HepG2 (cell line): Measurements from ENCODE around the gene NARF. TPM values are rescaled to one million over a fixed set of nuclear protein-coding genes. Genes with fewer than 3 reads are reported as not detected.

Experiments used
- ATAC-seq: fragments of 200-7000 bp; cut with Tn5 transposase; 3 replicates; pipeline ENCODE4 v1.9.1; 2020; ENCODE audit warnings: mild to moderate bottlenecking, moderate library complexity
- BruUV-seq: library from RNA; stranded (reverse); fragments of 400-500 nt; replicated peaks from 2 replicates; lab custom pipeline; 2021; lab: Mats Ljungman, UMichigan
- CTCF ChIA-PET: fragments of 300-600 bp; formaldehyde crosslinking; extraction: SDS; loops from one replicate; lab custom pipeline; 2021; ENCODE audit warnings: low total read pairs, inconsistent platforms, low intra/inter-chr PET ratio; lab: Yijun Ruan, JAX
- POLR2A ChIA-PET: fragments of 350-600 bp; sonication (Branson Sonifier 250); formaldehyde crosslinking; loops from one replicate; lab custom pipeline; 2020; ENCODE audit warnings: antibody characterized with exemption, inconsistent platforms; lab: Yijun Ruan, JAX
- DNase-seq: peaks from one replicate; pipeline ENCODE4 v3.0.0-alpha.2; 2015; ENCODE audit warnings: low spot score
- FAIRE-seq: peaks from 3 replicates; lab custom pipeline; 2011; peaks lifted over from hg19 to GRCh38; lab: Jason Lieb, UNC
- H2AFZ ChIP-seq: one replicate; pipeline ENCODE4 v1.6.1; 2011; ENCODE audit warnings: low read length, inconsistent platforms
- H3K27ac ChIP-seq: fragments of 300-600 bp; 3 replicates; pipeline ENCODE4 v1.8.0; 2011; ENCODE audit warnings: mixed run types, mild to moderate bottlenecking, mixed read lengths, low read length, inconsistent platforms; ENCODE audit not compliant: insufficient read depth; ENCODE audit errors: extremely low read length
- H3K27me3 ChIP-seq, 2 experiments: fragments of 200-600 bp in 1 of 2; 2 replicates in 1 of 2; 3 replicates in 1 of 2; pipeline versions ENCODE4 v1.6.0 to v1.8.0; 2011; ENCODE audit warnings: low read length in 2 of 2, mild to moderate bottlenecking in 2 of 2, moderate library complexity in 2 of 2, inconsistent platforms in 1 of 2; ENCODE audit not compliant: insufficient read depth in 2 of 2, control insufficient read depth in 1 of 2
- H3K36me3 ChIP-seq, 2 experiments: fragments of 200-600 bp in 1 of 2; replicated peaks in 1 of 2; 2 replicates in 1 of 2; 3 replicates in 1 of 2; pipeline versions ENCODE4 v1.5.1 to v1.8.0; 2011; ENCODE audit warnings: low read length in 2 of 2, inconsistent platforms in 1 of 2; ENCODE audit not compliant: insufficient read depth in 2 of 2, control insufficient read depth in 1 of 2
- H3K4me1 ChIP-seq: 2 replicates; pipeline ENCODE4 v1.5.1; 2012; ENCODE audit warnings: low read length, inconsistent platforms; ENCODE audit not compliant: insufficient read depth
- H3K4me2 ChIP-seq: 2 replicates; pipeline ENCODE4 v1.6.0; 2011; ENCODE audit warnings: low read depth, low read length, inconsistent platforms
- H3K4me3 ChIP-seq, 3 experiments: fragments of 200-600 bp in 1 of 3; sonication (generic), shearing (Covaris generic) in 1 of 3; replicated peaks in 1 of 3; 2 replicates each; pipeline ENCODE4 v1.5.1; 2011 to 2016; ENCODE audit warnings: low read length in 3 of 3, inconsistent platforms in 2 of 3, low read depth in 2 of 3, mild to moderate bottlenecking in 2 of 3, control low read depth in 1 of 3, mixed read lengths in 1 of 3; ENCODE audit not compliant: insufficient read depth in 1 of 3
- H3K79me2 ChIP-seq: one replicate; pipeline ENCODE4 v1.6.1; 2011; ENCODE audit warnings: low read length, inconsistent platforms; ENCODE audit not compliant: insufficient read depth
- H3K9ac ChIP-seq: 2 replicates; pipeline ENCODE4 v1.6.0; 2011; ENCODE audit warnings: mild to moderate bottlenecking, low read depth, low read length, inconsistent platforms; ENCODE audit not compliant: insufficient read depth
- H3K9me3 ChIP-seq: 2 replicates; pipeline ENCODE4 v1.5.1; 2012; ENCODE audit warnings: mild to moderate bottlenecking, low read length
- H4K20me1 ChIP-seq: 2 replicates; pipeline ENCODE4 v1.6.0; 2011; ENCODE audit warnings: inconsistent platforms, mild to moderate bottlenecking, low read length, moderate library complexity; ENCODE audit not compliant: insufficient read depth
- AGO1 ChIP-seq: fragments of 200-400 bp; formaldehyde crosslinking; IDR thresholded peaks from 2 replicates; pipeline ENCODE4 v1.6.1; 2017; ENCODE audit warnings: mild to moderate bottlenecking, low read depth, low read length, moderate library complexity; ENCODE audit not compliant: poor library complexity, severe bottlenecking
- AKAP8 ChIP-seq: sonication (generic); formaldehyde crosslinking; IDR thresholded peaks from 2 replicates; pipeline ENCODE4 v1.5.1; 2020; ENCODE audit warnings: mild to moderate bottlenecking, missing genetic modification reagents
- DNMT1 ChIP-seq: sonication (generic); formaldehyde crosslinking; IDR thresholded peaks from 2 replicates; pipeline ENCODE4 v1.5.1; 2020; ENCODE audit warnings: mild to moderate bottlenecking, missing genetic modification reagents
- FOXO1 ChIP-seq: sonication (generic); formaldehyde crosslinking; IDR thresholded peaks from 2 replicates; pipeline ENCODE4 v1.4.0; 2020; ENCODE audit warnings: missing genetic modification reagents
- HDAC2 ChIP-seq: sonication (generic); formaldehyde crosslinking; IDR thresholded peaks from 2 replicates; pipeline ENCODE4 v1.4.0; 2020; ENCODE audit warnings: missing genetic modification reagents
- MAFG ChIP-seq: sonication (generic); formaldehyde crosslinking; IDR thresholded peaks from 2 replicates; pipeline ENCODE4 v1.5.1; 2020; ENCODE audit warnings: mild to moderate bottlenecking, missing genetic modification reagents
- NONO ChIP-seq, 2 experiments: fragments of 450-650 bp in 1 of 2; sonication (generic) in 1 of 2; formaldehyde crosslinking in 1 of 2; IDR thresholded peaks in 1 of 2; conservative IDR thresholded peaks in 1 of 2; 2 replicates each; pipeline versions ENCODE4 v1.6.1 to v1.8.0; 2017 to 2022; ENCODE audit warnings: mild to moderate bottlenecking in 1 of 2, missing genetic modification reagents in 1 of 2, moderate library complexity in 1 of 2
- NRL ChIP-seq: sonication (generic); formaldehyde crosslinking; IDR thresholded peaks from 2 replicates; pipeline ENCODE4 v1.5.0; 2020; ENCODE audit warnings: missing genetic modification reagents, mild to moderate bottlenecking, moderate library complexity, borderline replicate concordance
- PAF1 ChIP-seq: IDR thresholded peaks from 2 replicates; pipeline ENCODE4 v1.6.1; 2016; ENCODE audit warnings: missing genetic modification reagents, missing compliant biosample characterization
- SP2 ChIP-seq: sonication (generic); formaldehyde crosslinking; IDR thresholded peaks from 2 replicates; pipeline ENCODE4 v1.5.1; 2020; ENCODE audit warnings: mild to moderate bottlenecking, missing genetic modification reagents
- ZNF143 ChIP-seq: sonication (generic); formaldehyde crosslinking; IDR thresholded peaks from 2 replicates; pipeline ENCODE4 v1.4.0; 2020; ENCODE audit warnings: missing genetic modification reagents
- ZNF274 ChIP-seq: sonication (generic); formaldehyde crosslinking; IDR thresholded peaks from 2 replicates; pipeline ENCODE4 v1.5.1; 2020; ENCODE audit warnings: mild to moderate bottlenecking, missing genetic modification reagents
- ZNF367 ChIP-seq: sonication (generic); formaldehyde crosslinking; IDR thresholded peaks from 2 replicates; pipeline ENCODE4 v1.4.0; 2020; ENCODE audit warnings: missing genetic modification reagents, borderline replicate concordance
- ZNF549 ChIP-seq: sonication (generic); formaldehyde crosslinking; IDR thresholded peaks from 2 replicates; pipeline ENCODE4 v1.5.0; 2020; ENCODE audit warnings: missing genetic modification reagents
- ZNF556 ChIP-seq: sonication (generic); formaldehyde crosslinking; IDR thresholded peaks from 2 replicates; pipeline ENCODE4 v1.4.0; 2020; ENCODE audit warnings: mild to moderate bottlenecking, missing genetic modification reagents, borderline replicate concordance
- ZNF775 ChIP-seq: sonication (generic); formaldehyde crosslinking; IDR thresholded peaks from 2 replicates; pipeline ENCODE4 v1.4.0; 2020; ENCODE audit warnings: missing genetic modification reagents, mild to moderate bottlenecking, moderate library complexity, borderline replicate concordance
- WGBS: methylation state at CpG from one replicate; pipeline ENCODE4 v1.1.6; 2017; ENCODE audit warnings: low lambda C conversion rate; 5-methylcytosine and 5-hydroxymethylcytosine counted together
- in situ Hi-C: cut with HindIII; loops from 2 replicates; pipeline ENCODE4 v1.10.0; 2017; ENCODE audit warnings: low pct_unique_long_range_greater_than_20kb; ENCODE audit not compliant: extremely low pct_ligation_motif_present
- intact Hi-C: fragments of 100-400 bp; cut with micrococcal nuclease; formaldehyde crosslinking; loops from one replicate; pipeline ENCODE4 v1.10.0; 2022; ENCODE audit not compliant: unreplicated experiment
- polyA plus RNA-seq, 8 experiments: library from polyadenylated mRNA; depleted of rRNA in 3 of 8; stranded (reverse) in 7 of 8; unstranded in 1 of 8; fragments of >200 nt; fragmentation: Illumina TruSeq in 4 of 8; extraction: Trizol in 4 of 8; gene quantifications; 2 replicates each; pipeline versions ENCODE4 v1.2.1 to v1.2.3, GENCODE V29; 2011 to 2016; ENCODE audit warnings: low read depth in 4 of 8, missing spikeins in 1 of 8, mixed read lengths in 1 of 8; ENCODE audit not compliant: insufficient read depth in 1 of 8
- total RNA-seq, 5 experiments: library from RNA; depleted of rRNA; stranded (reverse); fragments of >200 nt; fragmentation: Illumina TruSeq; extraction: Trizol; gene quantifications; 2 replicates each; pipeline ENCODE4 v1.2.3, GENCODE V29; 2016; ENCODE audit warnings: low read depth in 1 of 5
- TF ChIP-seq, protein P1 (sequence below): fragments of 450-650 bp; IDR thresholded peaks from 2 replicates; pipeline ENCODE4 v1.6.1; 2017; ENCODE audit warnings: mild to moderate bottlenecking
- TF ChIP-seq, protein P2 (sequence below): sonication (generic); formaldehyde crosslinking; IDR thresholded peaks from 2 replicates; pipeline ENCODE4 v1.5.0; 2020; ENCODE audit warnings: mild to moderate bottlenecking, missing genetic modification reagents

The NARF gene
- total and polyA plus RNA-seq, 2 of the 13 experiments (the other 11 are each of a cell fraction or from before 2014, with no cell fraction given): 61.1 to 144 TPM

DNA sequence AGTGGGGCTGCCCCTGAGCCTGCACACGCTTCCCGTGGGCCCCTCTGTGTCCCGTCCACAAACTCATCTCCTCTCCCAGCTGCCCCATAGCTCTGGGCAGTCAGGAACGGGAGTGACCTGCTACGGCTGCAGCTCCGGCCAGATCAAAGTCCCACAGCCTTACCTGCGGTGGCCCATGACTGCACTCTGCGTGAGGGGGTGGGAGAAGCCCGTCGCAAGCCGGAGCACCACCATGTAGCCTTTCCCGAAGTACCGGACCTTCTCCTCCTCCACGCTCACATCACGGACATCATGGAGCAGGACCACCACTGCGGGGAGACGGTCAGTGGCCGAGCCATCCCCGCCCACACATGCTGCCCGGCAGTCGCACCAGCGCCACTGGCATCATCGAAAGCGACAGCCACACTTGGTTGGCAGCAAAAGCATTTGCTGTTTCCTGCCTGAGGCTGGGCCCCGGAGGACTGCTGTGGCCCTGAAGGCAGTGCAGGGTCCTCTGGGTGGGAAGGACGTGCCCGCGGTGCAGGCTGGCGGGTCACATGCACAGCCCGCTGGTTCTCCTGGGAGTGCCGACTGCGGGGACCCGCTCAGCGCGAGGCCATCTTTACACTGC, 14.2 kb upstream of the NARF start:
- in situ Hi-C loops: no loop called here
- no peak overlapping the region for H3K4me3 ChIP-seq
- DNase-seq: no peak
- no peak overlapping the region for H3K9ac ChIP-seq
- H3K79me2 ChIP-seq: peaks cover 6% of the 10 kb centered on the region
- H3K36me3 ChIP-seq: peaks cover 6 to 9% of the 10 kb centered on the region in 2 experiments
- CTCF ChIA-PET: no interaction called here
- no peaks in the 10 kb centered on the region for H3K27me3 ChIP-seq
- POLR2A ChIA-PET: no interaction called here
- intact Hi-C loops: no loop called here
- no peaks in the 10 kb centered on the region for H4K20me1 ChIP-seq
- no peak for FAIRE-seq
- H3K4me1 ChIP-seq: peaks cover 5% of the 10 kb centered on the region
- H3K27ac ChIP-seq: no peak overlapping the region
- WGBS: 86% methylated on average over 22 of the region's 35 CpGs
- H3K4me2 ChIP-seq: no peak overlapping the region
- ATAC-seq: no peak
- BruUV-seq: no TSS peak
- no peak overlapping the region for H2AFZ ChIP-seq
- H3K9me3 ChIP-seq: no peaks in the 10 kb centered on the region
- TF ChIP-seq MAFG (CRISPR knock-in tag) (no peak), ZNF549 (CRISPR knock-in tag) (no peak), ZNF143 (CRISPR knock-in tag) (no peak), PAF1 (CRISPR knock-in tag) (no peak), ZNF274 (CRISPR knock-in tag) (no peak), AGO1 (no peak), AKAP8 (0 out of 2 replicates have a peak, but pooled peaks have one; percentile 38), FOXO1 (no peak), ZNF775 (CRISPR knock-in tag) (no peak), NONO (IDR thresholded peaks at IDR 0.05) (no peak), NONO (CRISPR knock-in tag; conservative IDR thresholded peaks at IDR 0.05) (no peak), HDAC2 (no peak), DNMT1 (0 out of 2 replicates have a peak, but pooled peaks have one; percentile 42), SP2 (CRISPR knock-in tag) (no peak), ZNF367 (CRISPR knock-in tag) (no peak), NRL (no peak), ZNF556 (CRISPR knock-in tag) (no peak)
- TF ChIP-seq, protein P1, sequence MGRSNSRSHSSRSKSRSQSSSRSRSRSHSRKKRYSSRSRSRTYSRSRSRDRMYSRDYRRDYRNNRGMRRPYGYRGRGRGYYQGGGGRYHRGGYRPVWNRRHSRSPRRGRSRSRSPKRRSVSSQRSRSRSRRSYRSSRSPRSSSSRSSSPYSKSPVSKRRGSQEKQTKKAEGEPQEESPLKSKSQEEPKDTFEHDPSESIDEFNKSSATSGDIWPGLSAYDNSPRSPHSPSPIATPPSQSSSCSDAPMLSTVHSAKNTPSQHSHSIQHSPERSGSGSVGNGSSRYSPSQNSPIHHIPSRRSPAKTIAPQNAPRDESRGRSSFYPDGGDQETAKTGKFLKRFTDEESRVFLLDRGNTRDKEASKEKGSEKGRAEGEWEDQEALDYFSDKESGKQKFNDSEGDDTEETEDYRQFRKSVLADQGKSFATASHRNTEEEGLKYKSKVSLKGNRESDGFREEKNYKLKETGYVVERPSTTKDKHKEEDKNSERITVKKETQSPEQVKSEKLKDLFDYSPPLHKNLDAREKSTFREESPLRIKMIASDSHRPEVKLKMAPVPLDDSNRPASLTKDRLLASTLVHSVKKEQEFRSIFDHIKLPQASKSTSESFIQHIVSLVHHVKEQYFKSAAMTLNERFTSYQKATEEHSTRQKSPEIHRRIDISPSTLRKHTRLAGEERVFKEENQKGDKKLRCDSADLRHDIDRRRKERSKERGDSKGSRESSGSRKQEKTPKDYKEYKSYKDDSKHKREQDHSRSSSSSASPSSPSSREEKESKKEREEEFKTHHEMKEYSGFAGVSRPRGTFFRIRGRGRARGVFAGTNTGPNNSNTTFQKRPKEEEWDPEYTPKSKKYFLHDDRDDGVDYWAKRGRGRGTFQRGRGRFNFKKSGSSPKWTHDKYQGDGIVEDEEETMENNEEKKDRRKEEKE: no peak
- TF ChIP-seq, protein P2, sequence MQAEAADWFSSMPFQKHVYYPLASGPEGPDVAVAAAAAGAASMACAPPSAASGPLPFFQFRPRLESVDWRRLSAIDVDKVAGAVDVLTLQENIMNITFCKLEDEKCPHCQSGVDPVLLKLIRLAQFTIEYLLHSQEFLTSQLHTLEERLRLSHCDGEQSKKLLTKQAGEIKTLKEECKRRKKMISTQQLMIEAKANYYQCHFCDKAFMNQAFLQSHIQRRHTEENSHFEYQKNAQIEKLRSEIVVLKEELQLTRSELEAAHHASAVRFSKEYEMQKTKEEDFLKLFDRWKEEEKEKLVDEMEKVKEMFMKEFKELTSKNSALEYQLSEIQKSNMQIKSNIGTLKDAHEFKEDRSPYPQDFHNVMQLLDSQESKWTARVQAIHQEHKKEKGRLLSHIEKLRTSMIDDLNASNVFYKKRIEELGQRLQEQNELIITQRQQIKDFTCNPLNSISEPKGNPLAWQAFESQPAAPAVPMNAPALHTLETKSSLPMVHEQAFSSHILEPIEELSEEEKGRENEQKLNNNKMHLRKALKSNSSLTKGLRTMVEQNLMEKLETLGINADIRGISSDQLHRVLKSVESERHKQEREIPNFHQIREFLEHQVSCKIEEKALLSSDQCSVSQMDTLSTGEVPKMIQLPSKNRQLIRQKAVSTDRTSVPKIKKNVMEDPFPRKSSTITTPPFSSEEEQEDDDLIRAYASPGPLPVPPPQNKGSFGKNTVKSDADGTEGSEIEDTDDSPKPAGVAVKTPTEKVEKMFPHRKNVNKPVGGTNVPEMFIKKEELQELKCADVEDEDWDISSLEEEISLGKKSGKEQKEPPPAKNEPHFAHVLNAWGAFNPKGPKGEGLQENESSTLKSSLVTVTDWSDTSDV (CRISPR knock-in tag): no peak
